Activated T-helper 17 cell treated with anti-CD3 and anti-CD28 coated beads, Interleukin-2, amount 50 U/mL, for 72 hours (primary cell): Measurements from ENCODE around the gene DOK6. TPM values are rescaled to one million over a fixed set of nuclear protein-coding genes. Genes with fewer than 3 reads are reported as not detected.

ENCODE experiments used
- ATAC-seq: fragments of 150-1000 bp; cut with Tn5 transposase; replicated peaks from 2 replicates; pipeline ENCODE4 v1.10.0; 2021; ENCODE audit warnings: mild to moderate bottlenecking, moderate library complexity
- H3K27ac Mint-ChIP-seq: one replicate; pipeline ENCODE4 v1.8.0; 2022; ENCODE audit warnings: mixed read lengths
- H3K27me3 Mint-ChIP-seq: one replicate; pipeline ENCODE4 v1.8.0; 2022; ENCODE audit warnings: mixed read lengths
- H3K36me3 Mint-ChIP-seq: one replicate; pipeline ENCODE4 v1.8.0; 2022; ENCODE audit warnings: low read depth, mild to moderate bottlenecking, mixed read lengths
- H3K4me1 Mint-ChIP-seq: one replicate; pipeline ENCODE4 v1.8.0; 2022; ENCODE audit warnings: mixed read lengths
- H3K4me3 Mint-ChIP-seq: one replicate; pipeline ENCODE4 v1.8.0; 2022; ENCODE audit warnings: mild to moderate bottlenecking, mixed read lengths
- H3K9me3 Mint-ChIP-seq: one replicate; pipeline ENCODE4 v1.8.0; 2022; ENCODE audit warnings: mixed read lengths
- total RNA-seq, 2 donors: library from RNA; stranded (reverse); gene quantifications; one replicate each; pipeline ENCODE4 v1.2.3, GENCODE V29; 2022

DOK6 gene
- total RNA-seq, 2 donors from 2014 or later = not detected

DNA sequence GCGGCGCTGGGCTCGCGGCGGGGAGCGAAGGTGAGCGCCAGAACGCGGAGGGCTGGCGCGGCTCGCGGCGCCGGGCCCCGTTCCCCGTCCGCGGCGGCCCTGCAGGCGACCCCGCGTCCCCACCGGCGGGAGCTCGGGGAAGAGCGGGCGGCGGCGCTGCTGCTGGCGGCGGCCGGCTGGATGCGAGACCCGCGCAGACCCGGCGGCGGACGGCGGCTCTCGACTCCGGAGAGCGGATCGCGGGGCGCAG lies 213 bp downstream of the DOK6 start:
- no peak for ATAC-seq
- Mint-ChIP-seq H3K27me3 (peaks cover 57% of the 10 kb centered on the region), H3K36me3 (no peaks in the 10 kb centered on the region), H3K27ac (no peak overlapping the region), H3K4me3 (no peak overlapping the region), H3K4me1 (peaks cover 6% of the 10 kb centered on the region), H3K9me3 (no peaks in the 10 kb centered on the region)

DNA sequence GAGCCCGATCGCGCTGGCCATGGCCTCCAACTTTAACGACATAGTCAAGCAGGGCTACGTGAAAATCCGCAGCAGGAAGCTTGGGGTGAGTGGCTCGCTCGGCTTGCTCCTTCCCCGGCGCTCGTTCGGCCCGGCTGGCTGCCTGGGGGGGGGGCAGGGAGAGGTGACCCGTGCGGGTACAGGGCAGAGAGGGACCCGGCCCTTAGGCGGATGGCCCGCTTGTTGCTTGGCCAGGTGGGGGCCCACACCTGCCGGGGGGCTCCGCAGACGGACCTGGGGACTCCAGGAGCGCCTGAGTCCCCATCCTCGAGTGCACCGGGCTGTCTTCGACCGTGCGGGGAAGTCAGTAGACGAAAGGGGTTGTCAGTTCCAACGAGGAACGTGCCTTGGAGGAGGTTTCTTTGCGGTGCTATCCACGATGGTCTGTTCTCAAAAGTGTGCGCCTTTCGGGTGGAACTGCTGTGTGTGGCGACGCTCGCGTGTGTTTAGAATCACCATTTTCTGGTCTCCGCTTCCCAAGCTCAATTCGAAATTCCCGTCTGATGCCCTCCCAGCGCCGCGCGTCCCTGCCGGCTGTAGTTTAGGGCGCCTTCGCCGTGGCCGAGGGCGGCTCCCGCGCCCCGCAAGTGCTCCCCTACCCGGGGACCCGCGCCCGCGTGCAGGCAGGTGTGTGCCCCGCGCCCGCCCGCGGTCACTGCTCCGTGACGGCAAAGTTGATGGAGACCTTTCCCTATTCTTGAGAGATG lies 711 bp downstream of the DOK6 start:
- Mint-ChIP-seq H3K27me3 (peaks cover 61% of the 10 kb centered on the region), H3K36me3 (no peaks in the 10 kb centered on the region), H3K4me3 (peak overlapping the region; percentile 42), H3K9me3 (no peaks in the 10 kb centered on the region), H3K27ac (no peak overlapping the region), H3K4me1 (peaks cover 6% of the 10 kb centered on the region)
- no peak for ATAC-seq

DNA sequence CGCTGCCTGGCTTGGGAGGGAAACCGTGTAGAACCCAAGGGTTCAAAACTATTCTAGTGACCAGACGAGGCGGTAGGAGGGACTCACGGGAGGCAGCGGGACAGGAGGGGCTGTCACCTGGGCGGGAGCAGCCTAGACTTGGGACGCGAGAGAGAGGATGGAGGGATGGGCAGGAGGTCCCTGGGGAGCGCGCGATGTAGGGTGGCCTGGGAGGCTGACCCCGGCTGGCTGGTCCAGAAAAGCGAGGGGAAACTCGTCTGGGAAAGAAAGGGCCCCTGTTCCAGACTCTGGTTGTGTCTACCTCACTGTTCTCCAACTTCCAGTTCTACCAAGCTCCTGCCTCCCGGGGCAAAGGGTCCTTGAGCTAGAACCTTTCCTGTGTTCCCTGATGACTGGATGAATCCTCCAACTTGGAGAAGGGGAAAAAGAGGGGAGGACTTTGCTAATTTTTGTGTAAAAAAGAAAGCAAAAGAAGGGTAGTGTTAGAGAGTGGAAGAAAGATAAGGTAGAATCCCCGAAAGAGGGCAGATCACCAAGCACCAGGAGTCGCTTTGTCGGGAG lies 1.4 kb downstream of the DOK6 start:
- Mint-ChIP-seq H3K36me3 (no peaks in the 10 kb centered on the region), H3K27ac (no peak overlapping the region), H3K4me3 (peak overlapping the region; percentile 42), H3K9me3 (no peaks in the 10 kb centered on the region), H3K4me1 (peaks cover 6% of the 10 kb centered on the region), H3K27me3 (peaks cover 60% of the 10 kb centered on the region)
- no peak for ATAC-seq

DNA sequence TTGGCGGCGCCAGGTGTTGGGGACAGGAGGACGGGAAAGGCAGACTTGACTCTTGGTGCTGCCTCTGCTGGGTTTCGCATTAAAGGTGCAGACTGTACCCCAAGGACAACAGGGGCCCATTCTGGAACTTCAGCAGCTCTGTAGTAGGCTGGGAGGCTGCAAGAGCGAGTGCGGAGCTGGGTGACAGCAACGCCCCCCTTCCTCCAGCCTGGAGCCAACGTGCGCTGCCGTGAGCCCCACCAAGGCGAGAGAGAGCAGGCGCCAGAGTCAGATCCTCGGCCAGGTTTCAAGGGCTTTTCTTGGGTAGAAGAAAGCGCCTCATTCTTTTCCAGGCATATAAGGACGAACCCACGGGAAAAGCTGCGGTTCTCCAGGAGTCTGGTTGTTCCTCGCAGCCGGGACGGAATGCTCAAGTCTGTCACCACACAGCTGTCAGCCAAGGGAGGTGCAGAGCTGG lies 1.9 kb downstream of the DOK6 start:
- Mint-ChIP-seq H3K27me3 (peaks cover 57% of the 10 kb centered on the region), H3K27ac (no peak overlapping the region), H3K4me3 (peak overlapping the region; percentile 42), H3K36me3 (no peaks in the 10 kb centered on the region), H3K9me3 (no peaks in the 10 kb centered on the region), H3K4me1 (peaks cover 6% of the 10 kb centered on the region)
- no peak for ATAC-seq

DNA sequence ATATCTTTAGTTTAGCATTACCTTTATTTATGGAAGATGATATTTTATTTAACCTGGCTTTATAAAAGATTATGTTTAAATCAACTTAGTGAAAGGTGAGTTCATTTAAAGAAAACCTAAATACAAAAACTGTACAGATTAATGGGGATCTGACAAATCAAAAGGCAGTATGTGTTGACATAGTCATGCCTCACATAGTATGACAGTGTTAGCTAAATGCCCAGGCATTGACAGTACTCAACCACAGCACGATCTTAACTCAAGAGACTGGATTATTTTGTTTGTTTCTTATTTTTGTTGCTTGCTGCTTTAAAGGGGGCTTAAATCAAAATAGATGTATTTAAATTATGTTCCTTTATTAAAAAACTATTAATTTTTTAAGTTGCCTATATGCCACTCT lies 7.8 kb downstream of the DOK6 start:
- Mint-ChIP-seq H3K36me3 (no peaks in the 10 kb centered on the region), H3K27me3 (peaks cover 31% of the 10 kb centered on the region), H3K4me1 (no peaks in the 10 kb centered on the region), H3K9me3 (no peaks in the 10 kb centered on the region), H3K4me3 (no peak overlapping the region), H3K27ac (no peak overlapping the region)
- no peak for ATAC-seq

DNA sequence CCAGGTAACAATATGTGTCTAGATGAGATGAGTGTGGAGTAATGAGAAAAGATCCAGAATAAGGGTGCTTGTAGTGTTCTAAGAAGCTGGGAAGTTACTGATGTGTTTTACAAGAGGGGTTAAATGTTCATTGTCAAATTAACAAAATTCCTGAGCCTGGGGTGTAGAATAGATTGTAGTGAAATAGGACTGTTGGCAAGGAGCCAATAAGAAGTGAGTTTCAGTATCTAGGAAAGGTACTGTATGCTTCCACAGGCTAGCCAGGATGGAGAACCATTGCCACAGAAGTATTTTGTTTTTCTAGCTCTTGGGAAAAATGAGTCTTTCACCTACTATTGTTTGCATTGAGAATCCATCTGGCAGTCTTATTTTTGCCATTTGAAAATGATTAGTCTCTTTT lies 10.5 kb downstream of the DOK6 start:
- no peak overlapping the region for H3K4me3 Mint-ChIP-seq
- no peak for ATAC-seq
- no peaks in the 10 kb centered on the region for H3K9me3 Mint-ChIP-seq
- no peaks in the 10 kb centered on the region for H3K4me1 Mint-ChIP-seq
- peaks cover 17% of the 10 kb centered on the region for H3K27me3 Mint-ChIP-seq
- no peak overlapping the region for H3K27ac Mint-ChIP-seq
- H3K36me3 Mint-ChIP-seq = no peaks in the 10 kb centered on the region

DNA sequence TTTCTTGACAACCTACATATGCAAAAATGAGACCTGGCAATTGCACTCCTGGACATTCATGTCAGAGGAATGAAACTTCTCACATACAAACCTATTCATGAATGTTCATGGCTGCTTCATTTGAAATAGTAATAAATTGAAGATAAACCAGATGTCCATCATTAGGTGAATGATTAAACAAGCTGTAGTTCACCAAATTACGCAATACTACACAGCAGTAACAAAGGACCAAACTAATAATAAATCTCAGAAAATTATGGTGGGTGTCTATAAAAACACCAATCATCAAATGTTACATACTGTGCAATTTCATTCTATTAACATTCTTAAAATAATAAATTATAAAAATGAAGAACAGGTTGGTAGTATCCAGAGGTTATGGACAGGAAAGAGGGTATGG lies 13.5 kb downstream of the DOK6 start:
- H3K27me3 Mint-ChIP-seq = peaks cover 16% of the 10 kb centered on the region
- no peak overlapping the region for H3K4me3 Mint-ChIP-seq
- no peak overlapping the region for H3K27ac Mint-ChIP-seq
- no peaks in the 10 kb centered on the region for H3K4me1 Mint-ChIP-seq
- no peaks in the 10 kb centered on the region for H3K9me3 Mint-ChIP-seq
- ATAC-seq = no peak
- no peaks in the 10 kb centered on the region for H3K36me3 Mint-ChIP-seq

DNA sequence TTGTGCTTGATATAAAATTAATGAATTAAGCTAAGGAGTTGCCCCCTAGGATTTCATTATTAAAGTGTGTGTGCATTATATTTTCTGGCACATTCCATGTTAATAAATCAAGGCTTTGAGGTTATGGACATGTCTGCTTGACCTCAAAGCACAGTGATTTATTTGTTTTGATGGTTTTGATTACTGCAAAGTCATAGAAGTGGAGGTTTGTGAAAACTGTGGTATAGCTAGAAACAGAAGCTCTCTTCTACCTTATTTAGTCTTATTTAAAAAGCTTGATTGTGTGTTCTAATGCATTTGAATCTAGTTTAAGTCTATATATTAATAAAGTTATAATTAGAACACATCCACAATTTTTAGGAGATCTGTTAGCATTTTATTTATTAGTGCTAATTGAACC lies 32.2 kb downstream of the DOK6 start:
- H3K9me3 Mint-ChIP-seq = no peaks in the 10 kb centered on the region
- H3K27me3 Mint-ChIP-seq = no peaks in the 10 kb centered on the region
- no peak overlapping the region for H3K4me3 Mint-ChIP-seq
- H3K36me3 Mint-ChIP-seq = no peaks in the 10 kb centered on the region
- no peak for ATAC-seq
- H3K27ac Mint-ChIP-seq = no peak overlapping the region
- no peaks in the 10 kb centered on the region for H3K4me1 Mint-ChIP-seq

DNA sequence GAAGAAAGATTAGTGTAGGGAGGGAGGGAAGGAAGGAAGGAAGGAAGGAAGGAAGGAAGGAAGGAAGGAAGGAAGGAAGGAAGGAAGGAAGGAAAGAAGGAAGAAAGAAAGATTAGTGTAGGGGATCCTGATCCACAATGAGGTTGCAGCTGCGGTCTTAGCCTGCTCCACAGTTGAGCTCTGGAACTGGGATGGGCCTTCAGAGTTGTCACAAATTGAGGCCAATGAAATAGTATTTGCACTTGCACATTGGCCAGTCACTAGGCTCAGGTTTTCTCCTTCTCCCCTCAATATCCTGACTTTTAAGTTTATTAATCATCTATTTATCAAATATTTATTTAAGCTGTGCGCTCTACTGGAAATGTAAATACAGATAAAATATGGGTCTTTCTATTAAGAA lies 34.3 kb downstream of the DOK6 start:
- no peak for ATAC-seq
- Mint-ChIP-seq H3K27ac (no peak overlapping the region), H3K36me3 (no peaks in the 10 kb centered on the region), H3K27me3 (no peaks in the 10 kb centered on the region), H3K4me3 (no peak overlapping the region), H3K9me3 (no peaks in the 10 kb centered on the region), H3K4me1 (no peaks in the 10 kb centered on the region)

DNA sequence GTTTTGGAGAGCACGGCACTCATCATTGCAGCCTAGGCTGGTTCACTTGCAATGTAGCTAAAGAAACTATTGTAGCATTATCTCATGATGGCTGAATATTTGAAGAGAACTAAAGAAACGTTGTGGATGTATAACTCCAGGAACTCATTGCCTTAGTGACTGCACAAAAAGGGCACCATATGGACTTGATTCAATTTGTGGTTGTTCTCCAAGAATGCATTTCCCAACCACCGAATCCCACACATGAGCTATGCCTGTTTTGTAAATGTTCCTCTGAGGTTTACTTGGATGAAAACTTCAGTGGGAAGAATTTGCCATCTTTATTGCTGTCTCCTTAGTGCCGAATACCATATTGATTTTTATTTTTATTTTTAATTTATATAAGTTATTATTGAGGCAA lies 43.5 kb downstream of the DOK6 start:
- Mint-ChIP-seq H3K9me3 (peaks cover 5% of the 10 kb centered on the region), H3K36me3 (no peaks in the 10 kb centered on the region), H3K27me3 (peaks cover 12% of the 10 kb centered on the region), H3K4me1 (no peaks in the 10 kb centered on the region), H3K4me3 (no peak overlapping the region), H3K27ac (no peak overlapping the region)
- ATAC-seq = no peak

DNA sequence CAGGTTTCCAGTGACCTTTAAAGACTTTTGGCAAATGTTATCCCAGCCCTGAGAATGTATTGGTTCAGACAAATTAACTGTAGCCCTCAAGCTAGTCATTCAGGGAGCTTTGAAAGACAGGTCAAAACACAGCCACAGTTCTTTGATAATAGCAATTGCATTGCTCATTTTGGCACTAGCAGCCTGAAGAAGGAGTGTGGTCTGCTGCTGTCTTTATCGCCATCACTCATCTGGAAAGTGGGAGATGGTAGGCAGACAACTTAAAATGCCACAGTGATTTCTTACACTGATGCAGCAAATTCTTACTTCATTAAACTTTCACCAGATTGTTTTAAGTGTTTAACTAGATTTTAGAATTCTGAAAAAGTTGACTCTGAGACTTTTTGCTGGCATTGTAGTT lies 47.2 kb downstream of the DOK6 start:
- no peak for ATAC-seq
- Mint-ChIP-seq H3K4me1 (no peaks in the 10 kb centered on the region), H3K27ac (no peak overlapping the region), H3K36me3 (no peaks in the 10 kb centered on the region), H3K9me3 (peaks cover 5% of the 10 kb centered on the region), H3K4me3 (no peak overlapping the region), H3K27me3 (peaks cover 12% of the 10 kb centered on the region)

DNA sequence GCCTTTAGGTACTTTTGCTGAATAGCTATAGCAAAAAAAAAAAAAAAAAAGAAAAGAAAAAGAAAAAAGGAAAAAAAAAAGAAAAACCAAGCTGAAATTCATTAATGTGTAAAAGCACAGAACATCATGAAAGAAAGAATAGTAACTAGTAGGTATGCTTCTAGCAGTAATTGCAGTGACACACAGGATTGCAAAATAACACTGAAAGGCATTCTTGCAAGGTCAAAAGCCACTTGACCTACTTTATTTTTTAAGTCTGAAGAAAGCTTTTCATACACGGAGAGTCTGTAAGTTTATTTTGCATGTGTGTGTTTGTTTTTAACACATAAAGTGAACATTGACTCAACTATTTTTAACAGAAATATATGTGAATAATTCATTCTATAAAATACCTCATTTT lies 54.4 kb downstream of the DOK6 start:
- Mint-ChIP-seq H3K9me3 (no peaks in the 10 kb centered on the region), H3K27ac (no peak overlapping the region), H3K4me1 (no peaks in the 10 kb centered on the region), H3K27me3 (no peaks in the 10 kb centered on the region), H3K36me3 (no peaks in the 10 kb centered on the region), H3K4me3 (no peak overlapping the region)
- no peak for ATAC-seq

DNA sequence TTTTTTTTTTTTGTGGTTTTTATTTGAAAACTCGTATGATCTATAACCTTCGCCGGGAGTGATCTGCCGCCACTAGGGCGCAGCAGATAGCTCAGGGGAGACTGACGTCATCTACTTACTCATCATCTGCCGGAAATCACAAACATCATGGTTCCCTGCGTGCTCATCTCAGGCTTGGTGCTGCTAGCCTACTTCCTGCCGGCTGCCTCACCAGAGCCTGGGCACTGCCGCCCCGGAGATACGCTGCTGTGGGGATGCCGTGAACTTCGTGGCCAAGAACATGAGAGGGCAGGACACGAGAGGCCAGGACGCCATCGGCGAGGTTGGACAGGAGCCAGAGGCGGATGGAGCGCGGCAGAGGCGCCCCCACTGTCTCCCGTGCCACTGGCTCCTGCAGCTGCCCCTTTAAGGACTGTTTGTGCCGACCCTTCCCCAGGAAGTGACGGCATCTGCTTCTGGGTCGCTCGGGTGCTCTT lies 68.8 kb downstream of the DOK6 start:
- Mint-ChIP-seq H3K4me1 (peaks cover 11% of the 10 kb centered on the region), H3K9me3 (no peaks in the 10 kb centered on the region), H3K27ac (peak overlapping the region; percentile 67), H3K4me3 (peak overlapping the region; percentile 22), H3K27me3 (no peaks in the 10 kb centered on the region), H3K36me3 (no peaks in the 10 kb centered on the region)
- ATAC-seq = peak; percentile 91

DNA sequence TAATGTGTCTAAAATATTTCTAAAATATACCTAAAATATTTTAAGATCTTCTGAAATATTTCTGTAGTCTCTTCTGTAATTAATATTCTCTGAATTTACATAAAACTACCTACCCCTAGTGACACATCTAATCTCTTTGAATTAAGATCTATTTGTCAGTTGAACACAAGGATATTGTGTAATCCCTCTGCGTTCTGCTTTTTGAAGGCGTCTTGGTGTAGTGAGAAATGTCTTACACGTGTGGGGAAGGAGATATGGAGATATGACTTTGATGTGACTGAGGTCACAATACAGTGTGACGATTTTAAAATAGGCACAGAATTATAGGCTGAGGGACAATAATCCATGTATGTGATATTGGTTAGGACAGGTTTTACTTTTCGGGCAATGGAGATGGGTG lies 79.8 kb downstream of the DOK6 start:
- Mint-ChIP-seq H3K36me3 (no peaks in the 10 kb centered on the region), H3K4me3 (no peak overlapping the region)

DNA sequence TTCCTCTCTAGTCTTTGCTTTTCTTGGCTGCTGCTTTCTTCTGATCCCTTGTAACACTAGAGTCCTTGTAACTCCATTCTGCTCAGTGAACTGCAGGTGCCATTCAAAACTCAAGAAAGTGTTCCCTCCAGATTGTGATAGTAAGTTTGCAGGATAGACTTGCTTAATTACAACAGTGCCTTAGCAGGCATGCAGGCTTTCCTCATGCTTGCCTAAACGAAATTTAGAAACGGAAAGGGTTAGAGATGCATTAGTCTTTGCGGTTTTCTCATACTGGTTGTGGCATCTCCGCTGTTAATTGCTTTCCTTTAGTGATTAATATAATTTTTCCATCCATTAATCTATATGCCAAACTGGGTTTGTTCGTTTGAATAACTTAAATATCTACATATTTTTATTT lies 82.9 kb downstream of the DOK6 start:
- ATAC-seq = no peak
- no peak overlapping the region for H3K4me3 Mint-ChIP-seq

More for the DNA sequence above, 79.8 kb downstream of the DOK6 start:
- no peak for ATAC-seq
- Mint-ChIP-seq H3K4me1 (no peaks in the 10 kb centered on the region), H3K9me3 (no peaks in the 10 kb centered on the region), H3K27ac (no peak overlapping the region), H3K27me3 (peaks cover 6% of the 10 kb centered on the region)

More for the DNA sequence above, 82.9 kb downstream of the DOK6 start:
- no peaks in the 10 kb centered on the region for H3K36me3 Mint-ChIP-seq
- no peaks in the 10 kb centered on the region for H3K4me1 Mint-ChIP-seq
- H3K27ac Mint-ChIP-seq = no peak overlapping the region
- peaks cover 3% of the 10 kb centered on the region for H3K9me3 Mint-ChIP-seq
- peaks cover 13% of the 10 kb centered on the region for H3K27me3 Mint-ChIP-seq
